ENCODE results near the gene KRTAP12-4. TPM values are rescaled to one million over a fixed set of nuclear protein-coding genes. Genes with fewer than 3 reads are reported as not detected.

Gene KRTAP12-4
- total RNA-seq, 1 donor from 2014 or later: not detected

DNA sequence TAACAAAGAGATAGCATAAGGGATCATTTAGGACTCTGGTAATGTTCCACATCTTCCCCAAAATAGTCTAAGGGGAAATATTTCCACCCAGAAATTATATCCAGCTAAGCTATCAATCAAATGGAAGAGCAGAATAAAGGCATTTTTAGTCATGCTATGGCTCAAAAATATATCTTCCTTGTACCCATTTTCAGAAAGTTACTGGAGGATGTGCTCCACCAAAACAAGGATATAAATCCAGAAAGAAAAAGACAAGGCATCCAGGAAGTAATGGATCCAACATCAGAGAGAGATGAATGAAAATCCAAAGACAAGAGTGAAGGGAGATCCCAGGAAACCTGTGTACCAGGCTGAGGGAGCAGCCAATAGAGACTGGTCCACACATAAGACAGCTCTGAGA is 45.3 kb downstream of the KRTAP12-4 start:
- Mint-ChIP-seq H3K4me3 (ENCODE audit: unreplicated experiment) (no peak overlapping the region), H3K36me3 (ENCODE audit: low read depth, unreplicated experiment) (peaks cover 13% of the 10 kb centered on the region), H3K4me1 (ENCODE audit: unreplicated experiment) (no peaks in the 10 kb centered on the region), H3K9me3 (ENCODE audit: unreplicated experiment) (peaks cover 12% of the 10 kb centered on the region), H3K27ac (ENCODE audit: unreplicated experiment) (no peak overlapping the region), H3K27me3 (ENCODE audit: unreplicated experiment) (peaks cover 6% of the 10 kb centered on the region)
- TF ChIP-seq, protein P1, sequence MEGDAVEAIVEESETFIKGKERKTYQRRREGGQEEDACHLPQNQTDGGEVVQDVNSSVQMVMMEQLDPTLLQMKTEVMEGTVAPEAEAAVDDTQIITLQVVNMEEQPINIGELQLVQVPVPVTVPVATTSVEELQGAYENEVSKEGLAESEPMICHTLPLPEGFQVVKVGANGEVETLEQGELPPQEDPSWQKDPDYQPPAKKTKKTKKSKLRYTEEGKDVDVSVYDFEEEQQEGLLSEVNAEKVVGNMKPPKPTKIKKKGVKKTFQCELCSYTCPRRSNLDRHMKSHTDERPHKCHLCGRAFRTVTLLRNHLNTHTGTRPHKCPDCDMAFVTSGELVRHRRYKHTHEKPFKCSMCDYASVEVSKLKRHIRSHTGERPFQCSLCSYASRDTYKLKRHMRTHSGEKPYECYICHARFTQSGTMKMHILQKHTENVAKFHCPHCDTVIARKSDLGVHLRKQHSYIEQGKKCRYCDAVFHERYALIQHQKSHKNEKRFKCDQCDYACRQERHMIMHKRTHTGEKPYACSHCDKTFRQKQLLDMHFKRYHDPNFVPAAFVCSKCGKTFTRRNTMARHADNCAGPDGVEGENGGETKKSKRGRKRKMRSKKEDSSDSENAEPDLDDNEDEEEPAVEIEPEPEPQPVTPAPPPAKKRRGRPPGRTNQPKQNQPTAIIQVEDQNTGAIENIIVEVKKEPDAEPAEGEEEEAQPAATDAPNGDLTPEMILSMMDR (IDR thresholded peaks at IDR 0.05; ENCODE audit: unreplicated experiment): no peak
- no peak for DNase-seq (ENCODE audit: low spot score)

- no peak overlapping the region for H3K4me3 Mint-ChIP-seq (ENCODE audit: unreplicated experiment)
- peaks cover 5% of the 10 kb centered on the region for H3K36me3 Mint-ChIP-seq (ENCODE audit: low read depth, unreplicated experiment)
- H3K9me3 Mint-ChIP-seq (ENCODE audit: unreplicated experiment): peaks cover 6% of the 10 kb centered on the region
- H3K27me3 Mint-ChIP-seq (ENCODE audit: unreplicated experiment): peaks cover 6% of the 10 kb centered on the region
- no peaks in the 10 kb centered on the region for H3K4me1 Mint-ChIP-seq (ENCODE audit: unreplicated experiment)
- no peak overlapping the region for H3K27ac Mint-ChIP-seq (ENCODE audit: unreplicated experiment)
- no peak for DNase-seq (ENCODE audit: low spot score)
- TF ChIP-seq, protein P1 (IDR thresholded peaks at IDR 0.05; ENCODE audit: unreplicated experiment): no peak
Measured at GRCh38 chr21:44606495-44606894, 48.0 kb downstream of the KRTAP12-4 start.

Other genes with a start within 250 kb of the KRTAP12-4 start
- 9.1 TPM for gene LRRC3, start 199.1 kb downstream of the KRTAP12-4 start, total RNA-seq (ENCODE audit: unreplicated experiment)
- not detected for gene KRTAP10-1, start 114.5 kb downstream of the KRTAP12-4 start, total RNA-seq (ENCODE audit: unreplicated experiment)
- gene KRTAP10-2, start 103.2 kb downstream of the KRTAP12-4 start, total RNA-seq (ENCODE audit: unreplicated experiment): not detected
- gene KRTAP10-3, start 95.9 kb downstream of the KRTAP12-4 start, total RNA-seq (ENCODE audit: unreplicated experiment): not detected
- not detected for gene KRTAP10-4, start 80.9 kb downstream of the KRTAP12-4 start, total RNA-seq (ENCODE audit: unreplicated experiment)
- not detected for gene KRTAP10-5, start 74.1 kb downstream of the KRTAP12-4 start, total RNA-seq (ENCODE audit: unreplicated experiment)
- not detected for gene KRTAP10-6, start 62.2 kb downstream of the KRTAP12-4 start, total RNA-seq (ENCODE audit: unreplicated experiment)
- not detected for gene KRTAP10-7, start 54.1 kb downstream of the KRTAP12-4 start, total RNA-seq (ENCODE audit: unreplicated experiment)
- not detected for gene KRTAP10-8, start 42.6 kb downstream of the KRTAP12-4 start, total RNA-seq (ENCODE audit: unreplicated experiment)
- gene KRTAP10-9, start 27.6 kb downstream of the KRTAP12-4 start, total RNA-seq (ENCODE audit: unreplicated experiment): not detected
- not detected for gene KRTAP10-10, start 17.3 kb downstream of the KRTAP12-4 start, total RNA-seq (ENCODE audit: unreplicated experiment)
- not detected for gene KRTAP10-11, start 8.2 kb downstream of the KRTAP12-4 start, total RNA-seq (ENCODE audit: unreplicated experiment)
- gene KRTAP12-3, start 3.3 kb upstream of the KRTAP12-4 start, total RNA-seq (ENCODE audit: unreplicated experiment): not detected
- gene KRTAP12-2, start 12.3 kb upstream of the KRTAP12-4 start, total RNA-seq (ENCODE audit: unreplicated experiment): not detected
- not detected for gene KRTAP12-1, start 27.5 kb upstream of the KRTAP12-4 start, total RNA-seq (ENCODE audit: unreplicated experiment)
- gene KRTAP10-12, start 42.5 kb upstream of the KRTAP12-4 start, total RNA-seq (ENCODE audit: unreplicated experiment): not detected
- gene TSPEAR, start 56.9 kb upstream of the KRTAP12-4 start, total RNA-seq (ENCODE audit: unreplicated experiment): not detected
- gene UBE2G2, start 147.2 kb upstream of the KRTAP12-4 start, total RNA-seq (ENCODE audit: unreplicated experiment): 49.6 TPM
- gene SUMO3, start 163.4 kb upstream of the KRTAP12-4 start, total RNA-seq (ENCODE audit: unreplicated experiment): 69.0 TPM
- 223 TPM for gene PTTG1IP, start 219.0 kb upstream of the KRTAP12-4 start, total RNA-seq (ENCODE audit: unreplicated experiment)

Measured in endothelial cell (in vitro differentiated cells).